Activated CD4-positive, alpha-beta T cell treated with anti-CD3 and anti-CD28 coated beads, Interleukin-2, amount 50 U/mL, for 24 hours (primary cell): ENCODE data around the gene OPRD1.
"Not testable (repeated sequence)": the region's sequence is repeated elsewhere in the genome, so short reads cannot be mapped to it uniquely, and the experiment has no call there.

Experiments used
- DNase-seq, 2 donors: peaks; one replicate each; pipeline ENCODE4 v3.0.0-alpha.2; 2020; ENCODE audit warnings: low read depth in 1 of 2, low spot score in 1 of 2

The OPRD1 gene

DNA sequence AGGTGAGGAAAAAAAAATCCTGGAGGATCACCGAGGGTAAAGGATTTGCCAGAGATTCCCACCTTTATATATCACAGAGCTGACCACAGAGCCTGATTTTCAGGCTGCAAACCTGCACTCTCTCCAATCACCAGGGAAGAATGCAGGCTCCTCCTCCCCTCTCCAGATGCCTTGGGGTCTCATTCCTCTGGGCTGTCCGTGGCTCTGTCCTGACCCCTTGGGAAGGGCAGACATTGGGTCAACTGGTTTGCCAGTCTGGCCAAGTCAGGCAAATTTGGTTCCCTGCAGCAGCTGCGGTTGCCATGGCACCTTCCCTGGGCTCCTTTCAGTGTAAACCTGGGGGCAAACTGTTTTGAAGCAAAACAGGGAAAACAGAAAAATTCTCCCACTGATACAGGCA lies 11.6 kb upstream of the OPRD1 start:
- no peak for DNase-seq

GRCh38 chr1:28801461-28801860 lies 10.5 kb upstream of the OPRD1 start:
- DNase-seq, result no peak

- no peak for DNase-seq
Measured at GRCh38 chr1:28803051-28803450, 8.9 kb upstream of the OPRD1 start.

DNA sequence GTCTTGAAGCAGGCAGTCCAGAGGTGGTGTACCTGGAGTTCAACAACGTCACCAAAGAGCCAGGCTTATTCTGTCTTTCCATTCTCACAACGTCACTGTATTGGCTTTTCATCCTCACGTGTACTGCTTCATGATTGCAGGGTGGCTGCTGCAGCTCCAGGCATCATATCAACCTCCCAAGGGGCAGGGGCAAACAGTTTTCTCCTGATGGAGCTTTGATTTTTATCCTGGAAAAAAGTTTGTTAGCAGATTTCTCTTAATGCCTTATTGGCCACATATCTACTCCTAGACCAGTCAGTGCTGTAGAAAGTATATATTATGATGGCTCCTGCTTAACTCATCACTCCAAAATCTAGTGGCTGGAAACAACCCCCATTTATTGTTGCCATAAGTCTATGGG lies 8.3 kb upstream of the OPRD1 start:
- no peak for DNase-seq

- DNase-seq, result no peak
Measured at GRCh38 chr1:28804071-28804470, 7.9 kb upstream of the OPRD1 start.

DNA sequence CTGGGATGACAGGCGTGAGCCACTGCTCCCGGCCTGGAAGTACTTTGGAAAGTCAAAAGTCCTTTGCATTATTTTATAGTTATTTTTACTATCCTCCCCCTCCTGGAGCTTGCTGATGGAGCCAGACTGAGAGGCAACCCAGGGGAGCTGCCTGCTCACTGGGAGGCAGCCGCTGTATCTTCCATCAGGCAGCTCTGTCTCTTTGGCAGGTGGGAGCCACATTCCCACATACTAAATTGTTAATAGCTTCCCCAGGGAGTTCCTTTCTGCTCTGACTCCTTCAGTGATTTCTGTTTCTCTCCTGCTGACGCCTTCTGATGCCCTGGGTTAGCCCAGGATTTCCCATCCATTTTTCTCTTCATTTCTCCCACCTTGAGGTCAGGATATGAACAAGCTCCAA lies 4.9 kb upstream of the OPRD1 start:
- DNase-seq, result no peak

DNA sequence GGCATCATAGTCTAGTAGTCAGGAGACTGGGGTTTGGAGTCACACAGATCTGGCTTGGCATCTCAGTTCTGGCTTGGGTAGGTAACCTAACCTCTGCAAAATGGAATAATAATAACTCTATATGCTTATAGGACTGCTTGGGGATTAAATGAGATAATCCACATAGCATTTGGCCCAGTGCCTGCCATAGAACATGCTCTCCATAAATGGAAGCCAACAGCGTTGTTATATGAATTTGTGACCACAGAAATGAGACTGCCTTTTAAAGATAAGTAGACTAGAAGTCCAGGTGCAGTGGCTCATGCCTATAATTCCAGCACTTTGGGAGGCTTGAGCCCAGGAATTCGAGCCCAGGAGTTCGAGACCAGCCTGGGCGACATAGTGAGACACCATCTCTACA lies 4.0 kb upstream of the OPRD1 start:
- no peak for DNase-seq

DNA sequence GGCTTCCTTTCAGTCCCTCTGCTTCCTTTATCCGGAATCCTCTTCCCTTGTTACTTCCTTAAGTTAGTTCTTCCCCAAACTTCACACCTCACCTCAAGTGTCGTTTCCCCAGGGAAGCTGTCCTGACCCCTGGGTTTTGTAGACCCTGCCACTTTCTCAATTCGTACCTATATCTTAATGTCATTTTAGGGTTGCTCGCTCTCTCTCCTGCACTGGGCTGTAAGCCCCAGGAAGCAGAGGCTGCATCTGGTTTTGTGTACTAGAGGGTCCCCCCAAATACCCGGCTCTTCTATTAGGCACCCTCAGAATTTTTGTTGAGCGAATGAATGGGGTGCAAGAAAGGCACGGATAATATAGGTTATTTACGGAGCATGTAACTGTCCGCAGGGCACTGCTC lies 603 bp upstream of the OPRD1 start:
- no peak for DNase-seq

GRCh38 chr1:28812669-28813468 lies 899 bp downstream of the OPRD1 start:
- no peak for DNase-seq

- DNase-seq, result no peak
Measured at GRCh38 chr1:28813931-28814465, 2.0 kb downstream of the OPRD1 start.

- DNase-seq, result no peak
Measured at GRCh38 chr1:28815533-28816185, 3.7 kb downstream of the OPRD1 start.

GRCh38 chr1:28817133-28817532 lies 5.2 kb downstream of the OPRD1 start:
- no peak for DNase-seq

- DNase-seq, result no peak
Measured at GRCh38 chr1:28819020-28819419, 7.0 kb downstream of the OPRD1 start.

- DNase-seq, result no peak
Measured at GRCh38 chr1:28822799-28823198, 10.8 kb downstream of the OPRD1 start.

DNA sequence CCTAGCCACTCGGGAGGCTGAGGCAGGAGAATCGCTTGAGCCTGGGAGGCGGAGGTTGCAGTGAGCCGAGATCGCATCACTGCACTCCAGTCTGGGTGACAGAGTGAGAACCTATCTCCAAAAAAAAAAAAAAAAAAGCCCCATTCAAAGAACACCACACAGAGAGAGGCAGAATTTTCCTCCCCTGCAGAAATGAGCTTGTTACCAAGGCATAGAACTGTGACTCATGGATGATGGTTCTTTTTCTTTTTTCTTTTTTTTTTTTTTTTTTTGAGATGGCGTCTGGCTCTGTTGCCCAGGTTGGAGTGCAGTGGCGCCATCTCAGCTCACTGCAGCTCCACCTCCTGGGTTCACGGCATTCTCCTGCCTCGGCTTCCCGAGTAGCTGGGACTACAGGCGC lies 12.1 kb downstream of the OPRD1 start:
- DNase-seq, result not testable (repeated sequence)

- DNase-seq, result not testable (repeated sequence)
Measured at GRCh38 chr1:28828227-28828858, 16.4 kb downstream of the OPRD1 start.

GRCh38 chr1:28830814-28831213 lies 18.8 kb downstream of the OPRD1 start:
- no peak for DNase-seq

GRCh38 chr1:28832966-28833365 lies 21.0 kb downstream of the OPRD1 start:
- DNase-seq, result no peak

DNA sequence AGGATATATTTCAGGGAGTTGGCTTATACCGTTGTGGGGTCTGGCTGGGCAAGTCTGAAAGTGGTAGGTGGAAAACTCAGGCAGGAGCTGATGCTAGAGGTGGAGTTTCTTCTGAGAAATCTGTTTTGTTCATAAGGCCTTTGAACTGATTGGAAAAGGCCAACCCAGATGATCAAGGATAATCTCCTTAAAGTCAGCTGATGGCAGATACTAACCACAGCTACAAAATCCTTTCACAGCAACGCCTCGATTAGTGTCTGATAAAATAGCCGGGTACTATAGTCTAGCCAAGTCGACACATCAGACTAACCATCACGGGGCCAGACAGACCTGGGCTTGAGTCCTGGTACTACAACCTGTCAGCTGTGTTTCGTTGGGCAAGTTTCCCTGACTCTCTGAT lies 21.4 kb downstream of the OPRD1 start:
- DNase-seq, result no peak

GRCh38 chr1:28835237-28835650 lies 23.3 kb downstream of the OPRD1 start:
- no peak for DNase-seq

DNA sequence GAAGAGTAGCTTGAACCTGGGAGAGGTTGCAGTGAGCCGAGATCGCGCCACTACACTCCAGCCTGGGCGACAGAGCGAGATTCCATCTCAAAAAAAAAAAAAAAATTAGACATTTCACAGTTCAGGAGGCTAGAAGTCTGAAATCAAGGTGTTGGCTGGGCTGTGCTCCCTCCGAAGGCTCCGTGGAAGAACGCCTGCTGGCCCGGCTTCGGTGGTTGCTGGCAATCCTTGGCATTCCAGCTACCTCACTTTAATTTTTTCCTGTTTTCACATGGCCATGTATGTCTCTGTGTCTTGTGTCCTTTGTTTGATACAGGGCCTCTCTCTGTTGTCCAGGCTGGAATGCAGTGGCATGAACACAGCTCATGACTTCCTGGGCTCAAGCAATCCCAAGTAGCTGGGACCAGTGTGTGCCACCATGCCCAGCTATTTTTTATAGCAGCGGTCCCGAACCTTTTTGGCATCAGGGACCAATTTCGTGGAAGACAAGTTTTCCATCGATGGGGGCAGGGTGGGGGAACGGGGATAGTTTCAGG lies 24.5 kb downstream of the OPRD1 start:
- DNase-seq, result no peak
